HepG2 (cell line): Measurements from ENCODE around the gene TBC1D20. TPM values are rescaled to one million over a fixed set of nuclear protein-coding genes. Genes with fewer than 3 reads are reported as not detected.

Experiments used
- NFKB2 ChIP-seq: sonication (generic); formaldehyde crosslinking; IDR thresholded peaks from 2 replicates; pipeline ENCODE4 v1.4.0; 2020; ENCODE audit warnings: missing genetic modification reagents, borderline replicate concordance
- PHF8 ChIP-seq: sonication (generic); formaldehyde crosslinking; IDR thresholded peaks from 2 replicates; pipeline ENCODE4 v1.5.0; 2020; ENCODE audit warnings: missing genetic modification reagents
- POLR2AphosphoS5 ChIP-seq: IDR thresholded peaks from 2 replicates; pipeline ENCODE4 v1.6.1; 2012; ENCODE audit warnings: low read depth, low read length
- ZFP82 ChIP-seq: sonication (generic); formaldehyde crosslinking; IDR thresholded peaks from 2 replicates; pipeline ENCODE4 v1.5.1; 2020; ENCODE audit warnings: mild to moderate bottlenecking, missing genetic modification reagents, borderline replicate concordance
- ZNF251 ChIP-seq: sonication (generic); formaldehyde crosslinking; IDR thresholded peaks from 2 replicates; pipeline ENCODE4 v1.9.0; 2021; ENCODE audit warnings: mild to moderate bottlenecking, missing genetic modification reagents
- ZNF674 ChIP-seq: sonication (generic); formaldehyde crosslinking; IDR thresholded peaks from 2 replicates; pipeline ENCODE4 v1.5.0; 2020; ENCODE audit warnings: low read depth, mild to moderate bottlenecking, missing genetic modification reagents
- ZNF772 ChIP-seq: sonication (generic); formaldehyde crosslinking; IDR thresholded peaks from 2 replicates; pipeline ENCODE4 v1.5.0; 2020; ENCODE audit warnings: mild to moderate bottlenecking, missing genetic modification reagents
- polyA plus RNA-seq, 8 experiments: library from polyadenylated mRNA; depleted of rRNA in 3 of 8; stranded (reverse) in 7 of 8; unstranded in 1 of 8; fragments of >200 nt; fragmentation: Illumina TruSeq in 4 of 8; extraction: Trizol in 4 of 8; gene quantifications; 2 replicates each; pipeline versions ENCODE4 v1.2.1 to v1.2.3, GENCODE V29; 2011 to 2016; ENCODE audit warnings: low read depth in 4 of 8, missing spikeins in 1 of 8, mixed read lengths in 1 of 8; ENCODE audit not compliant: insufficient read depth in 1 of 8
- total RNA-seq, 5 experiments: library from RNA; depleted of rRNA; stranded (reverse); fragments of >200 nt; fragmentation: Illumina TruSeq; extraction: Trizol; gene quantifications; 2 replicates each; pipeline ENCODE4 v1.2.3, GENCODE V29; 2016; ENCODE audit warnings: low read depth in 1 of 5
- TF ChIP-seq, protein P1 (sequence below), 2 experiments: sonication (generic) in 1 of 2; formaldehyde crosslinking in 1 of 2; IDR thresholded peaks; 2 replicates each; pipeline versions ENCODE4 v1.6.1 to v1.9.0; 2014 to 2022; ENCODE audit warnings: antibody characterized with exemption in 1 of 2, borderline replicate concordance in 1 of 2, inconsistent platforms in 1 of 2, low read depth in 1 of 2, missing genetic modification reagents in 1 of 2
- TF ChIP-seq, protein P2 (sequence below): sonication (generic); formaldehyde crosslinking; IDR thresholded peaks from 2 replicates; pipeline ENCODE4 v1.4.0; 2020; ENCODE audit warnings: missing genetic modification reagents, low read depth, mild to moderate bottlenecking, borderline replicate concordance
- TF ChIP-seq, protein P3 (sequence below), 2 experiments: sonication (generic) in 1 of 2; formaldehyde crosslinking in 1 of 2; IDR thresholded peaks; 2 replicates each; pipeline versions ENCODE4 v1.4.0 to v1.6.1; 2018 to 2020; ENCODE audit warnings: missing genetic modification reagents in 2 of 2, borderline replicate concordance in 1 of 2, low read depth in 1 of 2, mild to moderate bottlenecking in 1 of 2, missing biosample characterization in 1 of 2
- TF ChIP-seq, protein P4 (sequence below): sonication (generic); formaldehyde crosslinking; IDR thresholded peaks from 2 replicates; pipeline ENCODE4 v1.9.0; 2021; ENCODE audit warnings: mild to moderate bottlenecking, missing genetic modification reagents

TBC1D20 gene
- total and polyA plus RNA-seq, 2 of the 13 experiments (the other 11 are each of a cell fraction or from before 2014, with no cell fraction given): 36.6 to 47.1 TPM

DNA sequence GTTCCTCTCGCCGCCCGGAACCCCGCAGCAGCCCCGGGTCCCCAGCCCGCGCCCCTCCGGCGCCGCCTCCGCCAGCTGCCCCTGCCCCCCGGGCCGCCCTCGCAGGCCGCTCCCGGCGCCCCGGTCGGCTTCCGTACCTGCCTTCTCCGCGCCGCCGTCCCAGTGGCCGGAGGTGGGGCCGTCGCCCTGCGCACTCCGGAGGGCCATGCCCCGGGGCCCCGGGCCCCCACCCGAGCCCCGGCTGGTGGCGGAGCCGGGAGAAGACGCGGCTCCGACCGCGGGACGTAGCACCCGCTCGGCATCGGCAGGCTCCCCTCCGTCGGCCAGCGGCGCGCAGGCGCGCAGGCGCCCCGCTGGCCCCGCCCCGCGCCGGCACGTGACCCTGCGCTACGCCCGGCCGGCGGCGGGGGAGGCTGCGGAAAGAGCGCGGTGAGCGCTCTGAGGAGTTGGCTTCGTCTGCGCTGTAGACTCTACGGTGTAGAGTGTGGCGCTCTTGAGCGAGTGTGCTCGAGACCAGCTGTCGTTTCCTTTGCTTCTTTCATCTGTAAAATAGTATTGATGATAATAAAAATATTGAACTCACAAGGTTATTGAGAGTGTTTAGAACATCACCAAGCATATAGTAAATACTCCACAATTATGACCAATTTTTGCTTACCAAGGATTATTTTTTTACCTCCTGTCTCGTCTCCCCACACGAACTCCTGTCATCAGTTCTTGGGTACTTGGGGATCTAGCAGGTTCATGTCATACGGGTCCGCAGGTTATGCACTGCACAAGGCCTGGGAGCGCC, at the start of gene TBC1D20 (continued):
- TF ChIP-seq, protein P1, sequence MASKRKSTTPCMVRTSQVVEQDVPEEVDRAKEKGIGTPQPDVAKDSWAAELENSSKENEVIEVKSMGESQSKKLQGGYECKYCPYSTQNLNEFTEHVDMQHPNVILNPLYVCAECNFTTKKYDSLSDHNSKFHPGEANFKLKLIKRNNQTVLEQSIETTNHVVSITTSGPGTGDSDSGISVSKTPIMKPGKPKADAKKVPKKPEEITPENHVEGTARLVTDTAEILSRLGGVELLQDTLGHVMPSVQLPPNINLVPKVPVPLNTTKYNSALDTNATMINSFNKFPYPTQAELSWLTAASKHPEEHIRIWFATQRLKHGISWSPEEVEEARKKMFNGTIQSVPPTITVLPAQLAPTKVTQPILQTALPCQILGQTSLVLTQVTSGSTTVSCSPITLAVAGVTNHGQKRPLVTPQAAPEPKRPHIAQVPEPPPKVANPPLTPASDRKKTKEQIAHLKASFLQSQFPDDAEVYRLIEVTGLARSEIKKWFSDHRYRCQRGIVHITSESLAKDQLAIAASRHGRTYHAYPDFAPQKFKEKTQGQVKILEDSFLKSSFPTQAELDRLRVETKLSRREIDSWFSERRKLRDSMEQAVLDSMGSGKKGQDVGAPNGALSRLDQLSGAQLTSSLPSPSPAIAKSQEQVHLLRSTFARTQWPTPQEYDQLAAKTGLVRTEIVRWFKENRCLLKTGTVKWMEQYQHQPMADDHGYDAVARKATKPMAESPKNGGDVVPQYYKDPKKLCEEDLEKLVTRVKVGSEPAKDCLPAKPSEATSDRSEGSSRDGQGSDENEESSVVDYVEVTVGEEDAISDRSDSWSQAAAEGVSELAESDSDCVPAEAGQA (IDR thresholded peaks at IDR 0.05; ENCODE audit: low read depth): peak; percentile 30
- TF ChIP-seq, protein P1 (CRISPR knock-in tag; IDR thresholded peaks at IDR 0.05; ENCODE audit: borderline replicate concordance): peak; percentile 44; the same call in 1 of the 2 replicates
- TF ChIP-seq, protein P2, sequence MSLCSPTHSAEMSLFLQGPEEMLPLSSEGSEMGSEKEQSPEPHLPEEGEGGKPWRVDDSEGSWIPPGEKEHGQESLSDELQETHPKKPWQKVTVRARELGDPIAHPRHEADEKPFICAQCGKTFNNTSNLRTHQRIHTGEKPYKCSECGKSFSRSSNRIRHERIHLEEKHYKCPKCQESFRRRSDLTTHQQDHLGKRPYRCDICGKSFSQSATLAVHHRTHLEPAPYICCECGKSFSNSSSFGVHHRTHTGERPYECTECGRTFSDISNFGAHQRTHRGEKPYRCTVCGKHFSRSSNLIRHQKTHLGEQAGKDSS (CRISPR knock-in tag): peak; percentile 53; the same call in 1 of the 2 replicates
- TF ChIP-seq NFKB2 (peak; percentile 83; the same call in 1 of the 2 replicates), PHF8 (CRISPR knock-in tag) (peak; percentile 56), ZNF674 (CRISPR knock-in tag) (no peak), POLR2AphosphoS5 (peak; percentile 82), ZFP82 (CRISPR knock-in tag) (peak; percentile 56; the same call in 1 of the 2 replicates), ZNF772 (CRISPR knock-in tag) (peak; percentile 23; the same call in 1 of the 2 replicates), ZNF251 (CRISPR knock-in tag) (no peak)
- TF ChIP-seq, protein P3, sequence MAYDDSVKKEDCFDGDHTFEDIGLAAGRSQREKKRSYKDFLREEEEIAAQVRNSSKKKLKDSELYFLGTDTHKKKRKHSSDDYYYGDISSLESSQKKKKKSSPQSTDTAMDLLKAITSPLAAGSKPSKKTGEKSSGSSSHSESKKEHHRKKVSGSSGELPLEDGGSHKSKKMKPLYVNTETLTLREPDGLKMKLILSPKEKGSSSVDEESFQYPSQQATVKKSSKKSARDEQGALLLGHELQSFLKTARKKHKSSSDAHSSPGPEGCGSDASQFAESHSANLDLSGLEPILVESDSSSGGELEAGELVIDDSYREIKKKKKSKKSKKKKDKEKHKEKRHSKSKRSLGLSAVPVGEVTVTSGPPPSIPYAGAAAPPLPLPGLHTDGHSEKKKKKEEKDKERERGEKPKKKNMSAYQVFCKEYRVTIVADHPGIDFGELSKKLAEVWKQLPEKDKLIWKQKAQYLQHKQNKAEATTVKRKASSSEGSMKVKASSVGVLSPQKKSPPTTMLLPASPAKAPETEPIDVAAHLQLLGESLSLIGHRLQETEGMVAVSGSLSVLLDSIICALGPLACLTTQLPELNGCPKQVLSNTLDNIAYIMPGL (CRISPR knock-in tag; IDR thresholded peaks at IDR 0.05; ENCODE audit: borderline replicate concordance in 1 of 2, low read depth in 1 of 2): peak in 1 of 2 experiments; percentile 62; a peak in 1 of 4 replicates
- TF ChIP-seq, protein P4, sequence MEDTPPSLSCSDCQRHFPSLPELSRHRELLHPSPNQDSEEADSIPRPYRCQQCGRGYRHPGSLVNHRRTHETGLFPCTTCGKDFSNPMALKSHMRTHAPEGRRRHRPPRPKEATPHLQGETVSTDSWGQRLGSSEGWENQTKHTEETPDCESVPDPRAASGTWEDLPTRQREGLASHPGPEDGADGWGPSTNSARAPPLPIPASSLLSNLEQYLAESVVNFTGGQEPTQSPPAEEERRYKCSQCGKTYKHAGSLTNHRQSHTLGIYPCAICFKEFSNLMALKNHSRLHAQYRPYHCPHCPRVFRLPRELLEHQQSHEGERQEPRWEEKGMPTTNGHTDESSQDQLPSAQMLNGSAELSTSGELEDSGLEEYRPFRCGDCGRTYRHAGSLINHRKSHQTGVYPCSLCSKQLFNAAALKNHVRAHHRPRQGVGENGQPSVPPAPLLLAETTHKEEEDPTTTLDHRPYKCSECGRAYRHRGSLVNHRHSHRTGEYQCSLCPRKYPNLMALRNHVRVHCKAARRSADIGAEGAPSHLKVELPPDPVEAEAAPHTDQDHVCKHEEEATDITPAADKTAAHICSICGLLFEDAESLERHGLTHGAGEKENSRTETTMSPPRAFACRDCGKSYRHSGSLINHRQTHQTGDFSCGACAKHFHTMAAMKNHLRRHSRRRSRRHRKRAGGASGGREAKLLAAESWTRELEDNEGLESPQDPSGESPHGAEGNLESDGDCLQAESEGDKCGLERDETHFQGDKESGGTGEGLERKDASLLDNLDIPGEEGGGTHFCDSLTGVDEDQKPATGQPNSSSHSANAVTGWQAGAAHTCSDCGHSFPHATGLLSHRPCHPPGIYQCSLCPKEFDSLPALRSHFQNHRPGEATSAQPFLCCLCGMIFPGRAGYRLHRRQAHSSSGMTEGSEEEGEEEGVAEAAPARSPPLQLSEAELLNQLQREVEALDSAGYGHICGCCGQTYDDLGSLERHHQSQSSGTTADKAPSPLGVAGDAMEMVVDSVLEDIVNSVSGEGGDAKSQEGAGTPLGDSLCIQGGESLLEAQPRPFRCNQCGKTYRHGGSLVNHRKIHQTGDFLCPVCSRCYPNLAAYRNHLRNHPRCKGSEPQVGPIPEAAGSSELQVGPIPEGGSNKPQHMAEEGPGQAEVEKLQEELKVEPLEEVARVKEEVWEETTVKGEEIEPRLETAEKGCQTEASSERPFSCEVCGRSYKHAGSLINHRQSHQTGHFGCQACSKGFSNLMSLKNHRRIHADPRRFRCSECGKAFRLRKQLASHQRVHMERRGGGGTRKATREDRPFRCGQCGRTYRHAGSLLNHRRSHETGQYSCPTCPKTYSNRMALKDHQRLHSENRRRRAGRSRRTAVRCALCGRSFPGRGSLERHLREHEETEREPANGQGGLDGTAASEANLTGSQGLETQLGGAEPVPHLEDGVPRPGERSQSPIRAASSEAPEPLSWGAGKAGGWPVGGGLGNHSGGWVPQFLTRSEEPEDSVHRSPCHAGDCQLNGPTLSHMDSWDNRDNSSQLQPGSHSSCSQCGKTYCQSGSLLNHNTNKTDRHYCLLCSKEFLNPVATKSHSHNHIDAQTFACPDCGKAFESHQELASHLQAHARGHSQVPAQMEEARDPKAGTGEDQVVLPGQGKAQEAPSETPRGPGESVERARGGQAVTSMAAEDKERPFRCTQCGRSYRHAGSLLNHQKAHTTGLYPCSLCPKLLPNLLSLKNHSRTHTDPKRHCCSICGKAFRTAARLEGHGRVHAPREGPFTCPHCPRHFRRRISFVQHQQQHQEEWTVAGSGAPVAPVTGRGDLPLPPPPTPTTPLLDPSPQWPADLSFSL (CRISPR knock-in tag): peak; percentile 41; the same call in 1 of the 2 replicates
